Peyer's patch (tissue), 4 donors: ENCODE measurements around the gene CRYBG3. TPM values are rescaled to one million over a fixed set of nuclear protein-coding genes. Genes with fewer than 3 reads are reported as not detected.

Experiments used
- DNase-seq, 3 donors: peaks; one replicate each; pipeline ENCODE4 v3.0.0-alpha.2; 2017 to 2019
- H3K27ac ChIP-seq, 4 donors: fragments of 200-600 bp; sonication (generic); one replicate each; pipeline ENCODE4 v1.5.1; 2016 to 2019
- H3K27me3 ChIP-seq, 2 donors: fragments of 200-600 bp; sonication (generic); one replicate each; pipeline ENCODE4 v1.5.1; 2019
- H3K36me3 ChIP-seq, 3 donors: fragments of 200-600 bp; sonication (generic); one replicate each; pipeline ENCODE4 v1.5.1; 2016 to 2019
- H3K4me1 ChIP-seq, 4 donors: fragments of 200-600 bp; sonication (generic); one replicate each; pipeline ENCODE4 v1.5.1; 2016 to 2019
- H3K4me3 ChIP-seq, 4 donors: fragments of 200-600 bp; sonication (generic); 1 replicate in 3 of 4; 2 replicates in 1 of 4; pipeline ENCODE4 v1.5.1; 2016 to 2019; ENCODE audit warnings: mild to moderate bottlenecking in 1 of 4
- H3K9me3 ChIP-seq, 4 donors: fragments of 200-600 bp; sonication (generic); one replicate each; pipeline ENCODE4 v1.5.1; 2016 to 2019; ENCODE audit warnings: mild to moderate bottlenecking in 1 of 4
- POLR2A ChIP-seq, 2 donors: fragments of 450-650 bp; IDR thresholded peaks; one replicate each; pipeline ENCODE4 v1.5.1; 2017; ENCODE audit warnings: antibody characterized with exemption in 2 of 2, mild to moderate bottlenecking in 2 of 2, moderate library complexity in 2 of 2
- total RNA-seq, 4 donors: library from RNA; depleted of rRNA; stranded (reverse); fragments of >200 nt; gene quantifications; one replicate each; pipeline ENCODE4 v1.1.0, GENCODE V29; 2016
- TF ChIP-seq, protein P1 (sequence below), 6 experiments: fragments of 450-650 bp in 4 of 6; fragments of 200-600 bp in 2 of 6; sonication (generic) in 1 of 6; IDR thresholded peaks; one replicate each; pipeline ENCODE4 v1.5.1; 2017 to 2019; ENCODE audit warnings: antibody characterized with exemption in 6 of 6, mild to moderate bottlenecking in 3 of 6, moderate library complexity in 1 of 6

Gene CRYBG3
- total RNA-seq, 4 donors from 2014 or later, result 11.4 to 47.0 (median 16.9) TPM

- Histone ChIP-seq H3K9me3 (no peaks in the 10 kb centered on the region), H3K27me3 (no peaks in the 10 kb centered on the region), H3K27ac (no peak overlapping the region), H3K36me3 (peaks cover 0 to 16% (median 0%) of the 10 kb centered on the region in 3 donors), H3K4me1 (no peaks in the 10 kb centered on the region), H3K4me3 (no peak overlapping the region)
- no peak for TF ChIP-seq POLR2A (IDR thresholded peaks at IDR 0.05)
- TF ChIP-seq, protein P1, sequence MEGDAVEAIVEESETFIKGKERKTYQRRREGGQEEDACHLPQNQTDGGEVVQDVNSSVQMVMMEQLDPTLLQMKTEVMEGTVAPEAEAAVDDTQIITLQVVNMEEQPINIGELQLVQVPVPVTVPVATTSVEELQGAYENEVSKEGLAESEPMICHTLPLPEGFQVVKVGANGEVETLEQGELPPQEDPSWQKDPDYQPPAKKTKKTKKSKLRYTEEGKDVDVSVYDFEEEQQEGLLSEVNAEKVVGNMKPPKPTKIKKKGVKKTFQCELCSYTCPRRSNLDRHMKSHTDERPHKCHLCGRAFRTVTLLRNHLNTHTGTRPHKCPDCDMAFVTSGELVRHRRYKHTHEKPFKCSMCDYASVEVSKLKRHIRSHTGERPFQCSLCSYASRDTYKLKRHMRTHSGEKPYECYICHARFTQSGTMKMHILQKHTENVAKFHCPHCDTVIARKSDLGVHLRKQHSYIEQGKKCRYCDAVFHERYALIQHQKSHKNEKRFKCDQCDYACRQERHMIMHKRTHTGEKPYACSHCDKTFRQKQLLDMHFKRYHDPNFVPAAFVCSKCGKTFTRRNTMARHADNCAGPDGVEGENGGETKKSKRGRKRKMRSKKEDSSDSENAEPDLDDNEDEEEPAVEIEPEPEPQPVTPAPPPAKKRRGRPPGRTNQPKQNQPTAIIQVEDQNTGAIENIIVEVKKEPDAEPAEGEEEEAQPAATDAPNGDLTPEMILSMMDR (IDR thresholded peaks at IDR 0.05), result no peak
- no peak for DNase-seq
Observed at GRCh38 chr3:97928986-97929385, 107.2 kb downstream of the CRYBG3 start.

DNA sequence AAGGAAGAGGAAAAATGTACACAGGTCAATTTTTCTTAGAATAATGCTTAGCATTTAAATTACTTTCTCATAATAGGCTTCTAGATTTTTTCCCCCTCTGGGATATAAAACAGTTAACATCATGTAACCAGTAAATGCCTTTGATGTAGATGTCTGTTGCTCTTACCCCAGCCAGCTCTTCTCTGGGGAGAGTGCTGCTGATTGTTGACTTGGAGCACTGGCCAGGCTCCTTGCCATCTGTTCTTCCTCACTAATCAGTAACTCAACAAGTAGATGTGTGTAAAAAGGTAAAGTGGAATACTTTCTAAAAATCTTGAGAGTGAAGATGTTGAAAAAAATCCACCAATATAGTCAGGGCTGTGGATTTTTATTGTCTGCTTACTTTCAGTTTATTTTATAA lies 108.2 kb downstream of the CRYBG3 start:
- peaks cover 0 to 20% (median 0%) of the 10 kb centered on the region in 3 donors for H3K36me3 ChIP-seq
- H3K9me3 ChIP-seq, result no peaks in the 10 kb centered on the region
- no peaks in the 10 kb centered on the region for H3K4me1 ChIP-seq
- no peak overlapping the region for H3K4me3 ChIP-seq
- no peak for DNase-seq
- TF ChIP-seq POLR2A (IDR thresholded peaks at IDR 0.05), result no peak
- TF ChIP-seq, protein P1 (IDR thresholded peaks at IDR 0.05), result no peak
- no peak overlapping the region for H3K27ac ChIP-seq
- no peaks in the 10 kb centered on the region for H3K27me3 ChIP-seq

DNA sequence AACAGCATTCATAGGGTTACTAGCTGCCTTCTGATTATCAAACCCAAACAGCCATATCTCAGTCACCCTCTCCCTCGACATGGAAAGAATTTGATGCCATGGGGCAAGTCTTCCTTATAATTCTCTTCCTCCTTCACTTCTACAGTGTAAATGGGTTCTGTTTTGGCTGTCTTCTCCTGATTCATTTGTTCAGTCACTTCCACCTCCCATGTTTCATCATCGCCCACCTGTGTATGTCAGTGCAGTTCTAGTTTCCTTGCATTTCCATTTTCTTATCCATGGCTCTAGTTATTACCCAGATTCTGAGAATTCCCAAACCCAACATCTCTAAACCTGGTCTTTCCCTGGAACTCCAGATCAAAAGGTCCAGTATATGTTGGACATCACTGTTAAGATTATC lies 109.4 kb downstream of the CRYBG3 start:
- H3K27ac ChIP-seq, result no peak overlapping the region
- H3K9me3 ChIP-seq, result no peaks in the 10 kb centered on the region
- DNase-seq, result no peak
- H3K36me3 ChIP-seq, result peaks cover 0 to 22% (median 0%) of the 10 kb centered on the region in 3 donors
- no peaks in the 10 kb centered on the region for H3K27me3 ChIP-seq
- TF ChIP-seq, protein P1 (IDR thresholded peaks at IDR 0.05), result no peak
- TF ChIP-seq POLR2A (IDR thresholded peaks at IDR 0.05), result no peak
- no peaks in the 10 kb centered on the region for H3K4me1 ChIP-seq
- H3K4me3 ChIP-seq, result no peak overlapping the region

DNA sequence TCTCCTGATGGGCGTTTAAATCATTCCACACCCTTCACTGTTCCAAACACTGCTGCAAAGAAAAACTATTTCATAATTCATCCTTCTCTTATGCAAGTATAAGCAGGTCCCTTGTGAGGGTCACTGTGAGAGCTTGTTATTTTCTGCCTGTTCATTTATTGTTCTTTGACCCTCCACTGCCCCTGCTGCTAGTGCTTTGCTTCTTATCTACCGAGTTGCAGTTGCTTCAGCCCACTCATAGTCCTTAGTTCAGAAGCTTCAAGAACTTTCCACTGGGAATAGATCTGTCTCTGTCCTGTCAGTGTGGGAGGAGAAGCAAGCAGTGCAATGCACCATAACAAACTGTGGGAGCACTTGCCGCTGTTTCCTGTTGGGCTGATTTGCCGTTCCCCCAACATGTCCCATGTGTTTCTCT lies 110.6 kb downstream of the CRYBG3 start:
- DNase-seq, result no peak

GRCh38 chr3:97934980-97935695 lies 113.3 kb downstream of the CRYBG3 start:
- H3K9me3 ChIP-seq, result no peaks in the 10 kb centered on the region
- H3K4me3 ChIP-seq, result no peak overlapping the region
- TF ChIP-seq, protein P1 (IDR thresholded peaks at IDR 0.05), result no peak
- no peak for TF ChIP-seq POLR2A (IDR thresholded peaks at IDR 0.05)
- H3K4me1 ChIP-seq, result no peaks in the 10 kb centered on the region
- H3K27me3 ChIP-seq, result no peaks in the 10 kb centered on the region
- H3K36me3 ChIP-seq, result peaks cover 0 to 38% (median 0%) of the 10 kb centered on the region in 3 donors
- no peak overlapping the region for H3K27ac ChIP-seq
- no peak for DNase-seq

More for the DNA sequence above, 110.6 kb downstream of the CRYBG3 start:
- Histone ChIP-seq H3K9me3 (no peaks in the 10 kb centered on the region), H3K36me3 (peaks cover 0 to 23% (median 0%) of the 10 kb centered on the region in 3 donors), H3K27ac (no peak overlapping the region), H3K27me3 (no peaks in the 10 kb centered on the region), H3K4me1 (no peaks in the 10 kb centered on the region), H3K4me3 (no peak overlapping the region)
- TF ChIP-seq, protein P1 (IDR thresholded peaks at IDR 0.05), result no peak
- no peak for TF ChIP-seq POLR2A (IDR thresholded peaks at IDR 0.05)
